Smooth muscle cell of the pulmonary artery (primary cell): Measurements from ENCODE around the gene KPNA1. TPM values are rescaled to one million over a fixed set of nuclear protein-coding genes. Genes with fewer than 3 reads are reported as not detected.

Experiments
- total RNA-seq: library from RNA; depleted of rRNA; stranded (reverse); fragments of >200 nt; gene quantifications from 2 replicates; pipeline ENCODE4 v1.2.3, GENCODE V29; 2014

KPNA1 gene
- total RNA-seq: 37.6 and 45.6 TPM in 2 replicates

GRCh38 chr3:122514123-122515019 is at the start of gene KPNA1:
Gene KPNA1 (minus strand): TSS chr3:122514939. CDS start chr3:122496565, 18,374 bp downstream.

GRCh38 chr3:122564155-122564912 is 49.6 kb upstream of the KPNA1 start, which contains the start of the genes DTX3L and PARP9:
Gene DTX3L (plus strand): TSS chr3:122564338. CDS start chr3:122564427, 89 bp downstream.
Gene PARP9 (minus strand): TSS chr3:122564300. CDS start chr3:122559620, 4,680 bp downstream.

GRCh38 chr3:122415762-122416654 is 98.7 kb downstream of the KPNA1 start, which contains the start of gene WDR5B:
Gene WDR5B (minus strand): TSS chr3:122416062. CDS start chr3:122415528, 534 bp downstream.

GRCh38 chr3:122383771-122384697 is 130.7 kb downstream of the KPNA1 start, which contains the start of gene FAM162A:
Gene FAM162A (plus strand): TSS chr3:122384182. CDS start chr3:122384266, 84 bp downstream.

GRCh38 chr3:122382888-122383666 is 131.7 kb downstream of the KPNA1 start, which contains the start of gene MIX23:
Gene MIX23 (minus strand): TSS chr3:122383231. CDS start chr3:122383224, 7 bp downstream.

Other genes with a start within 250 kb of the KPNA1 start
- gene CSTA, start 189.7 kb downstream of the KPNA1 start, total RNA-seq: 1.2 TPM in 1 of 2 replicates, not detected in the other
- 19.5 and 27.2 TPM in 2 replicates for gene MIX23, start 131.7 kb downstream of the KPNA1 start, total RNA-seq
- gene FAM162A, start 130.8 kb downstream of the KPNA1 start, total RNA-seq: 36.8 and 59.1 TPM in 2 replicates
- gene WDR5B, start 98.9 kb downstream of the KPNA1 start, total RNA-seq: 4.3 and 7.4 TPM in 2 replicates
- gene PARP9, start 49.4 kb upstream of the KPNA1 start, total RNA-seq: 12.8 and 20.8 TPM in 2 replicates
- 15.0 and 21.0 TPM in 2 replicates for gene DTX3L, start 49.4 kb upstream of the KPNA1 start, total RNA-seq
- 0.03 and 0.13 TPM in 2 replicates for gene PARP15, start 62.7 kb upstream of the KPNA1 start, total RNA-seq
- 35.7 and 54.0 TPM in 2 replicates for gene PARP14, start 165.9 kb upstream of the KPNA1 start, total RNA-seq